NCI-H1417 (cell line): Measurements from ENCODE around the gene RRP1.

Experiments used
- DNase-seq, 3 experiments: peaks; one replicate each; lab custom pipeline; 2025; lab: John Stamatoyannopoulos, UW

The RRP1 gene

GRCh38 chr21:43800566-43800965, 11.2 kb downstream of the RRP1 start:
- no peak for DNase-seq

GRCh38 chr21:43801006-43801783, 11.8 kb downstream of the RRP1 start:
- DNase-seq, result no peak

GRCh38 chr21:43802713-43803313, 13.4 kb downstream of the RRP1 start:
- no peak for DNase-seq

- DNase-seq, result no peak
Measured at GRCh38 chr21:43803558-43804300, 14.4 kb downstream of the RRP1 start.

- DNase-seq, result no peak
Measured at GRCh38 chr21:43805275-43805800, 16.0 kb downstream of the RRP1 start.

GRCh38 chr21:43806017-43806710, 16.8 kb downstream of the RRP1 start:
- no peak for DNase-seq

GRCh38 chr21:43808367-43808766, 19.0 kb downstream of the RRP1 start:
- DNase-seq, result no peak

GRCh38 chr21:43808832-43809251, 19.5 kb downstream of the RRP1 start:
- DNase-seq, result no peak

GRCh38 chr21:43809346-43809799, 20.0 kb downstream of the RRP1 start:
- no peak for DNase-seq

- no peak for DNase-seq
Measured at GRCh38 chr21:43809853-43810504, 20.6 kb downstream of the RRP1 start.

- DNase-seq, result peak; percentile 75 to 85 (median 82)
Measured at GRCh38 chr21:43810505-43811261, 21.3 kb downstream of the RRP1 start.

- DNase-seq, result peak in 2 of 3 experiments; percentile 47 to 50
Measured at GRCh38 chr21:43811262-43812105, 22.1 kb downstream of the RRP1 start.

- peak; percentile 79 to 81 (median 79) for DNase-seq
Measured at GRCh38 chr21:43812139-43812821, 22.9 kb downstream of the RRP1 start.

- DNase-seq, result no peak
Measured at GRCh38 chr21:43812957-43813655, 23.7 kb downstream of the RRP1 start.

- DNase-seq, result no peak
Measured at GRCh38 chr21:43813656-43813980, 24.2 kb downstream of the RRP1 start.

GRCh38 chr21:43814215-43815106, 25.1 kb downstream of the RRP1 start:
- no peak for DNase-seq

- DNase-seq, result peak; percentile 19 to 34 (median 27)
Measured at GRCh38 chr21:43815107-43815613, 25.8 kb downstream of the RRP1 start.
